HepG2 (cell line): ENCODE results near the gene C14orf180. TPM values are rescaled to one million over a fixed set of nuclear protein-coding genes. Genes with fewer than 3 reads are reported as not detected.

Source experiments
- ATAC-seq: fragments of 200-7000 bp; cut with Tn5 transposase; 3 replicates; pipeline ENCODE4 v1.9.1; 2020; ENCODE audit warnings: mild to moderate bottlenecking, moderate library complexity
- BruUV-seq: library from RNA; stranded (reverse); fragments of 400-500 nt; replicated peaks from 2 replicates; lab custom pipeline; 2021; lab: Mats Ljungman, UMichigan
- CTCF ChIA-PET: fragments of 300-600 bp; formaldehyde crosslinking; extraction: SDS; loops from one replicate; lab custom pipeline; 2021; ENCODE audit warnings: low total read pairs, inconsistent platforms, low intra/inter-chr PET ratio; lab: Yijun Ruan, JAX
- POLR2A ChIA-PET: fragments of 350-600 bp; sonication (Branson Sonifier 250); formaldehyde crosslinking; loops from one replicate; lab custom pipeline; 2020; ENCODE audit warnings: antibody characterized with exemption, inconsistent platforms; lab: Yijun Ruan, JAX
- DNase-seq: peaks from one replicate; pipeline ENCODE4 v3.0.0-alpha.2; 2015; ENCODE audit warnings: low spot score
- FAIRE-seq: peaks from 3 replicates; lab custom pipeline; 2011; peaks lifted over from hg19 to GRCh38; lab: Jason Lieb, UNC
- H2AFZ ChIP-seq: one replicate; pipeline ENCODE4 v1.6.1; 2011; ENCODE audit warnings: low read length, inconsistent platforms
- H3K27ac ChIP-seq: fragments of 300-600 bp; 3 replicates; pipeline ENCODE4 v1.8.0; 2011; ENCODE audit warnings: mixed run types, mild to moderate bottlenecking, mixed read lengths, low read length, inconsistent platforms; ENCODE audit not compliant: insufficient read depth; ENCODE audit errors: extremely low read length
- H3K27me3 ChIP-seq, 2 experiments: fragments of 200-600 bp in 1 of 2; 2 replicates in 1 of 2; 3 replicates in 1 of 2; pipeline versions ENCODE4 v1.6.0 to v1.8.0; 2011; ENCODE audit warnings: low read length in 2 of 2, mild to moderate bottlenecking in 2 of 2, moderate library complexity in 2 of 2, inconsistent platforms in 1 of 2; ENCODE audit not compliant: insufficient read depth in 2 of 2, control insufficient read depth in 1 of 2
- H3K36me3 ChIP-seq, 2 experiments: fragments of 200-600 bp in 1 of 2; replicated peaks in 1 of 2; 2 replicates in 1 of 2; 3 replicates in 1 of 2; pipeline versions ENCODE4 v1.5.1 to v1.8.0; 2011; ENCODE audit warnings: low read length in 2 of 2, inconsistent platforms in 1 of 2; ENCODE audit not compliant: insufficient read depth in 2 of 2, control insufficient read depth in 1 of 2
- H3K4me1 ChIP-seq: 2 replicates; pipeline ENCODE4 v1.5.1; 2012; ENCODE audit warnings: low read length, inconsistent platforms; ENCODE audit not compliant: insufficient read depth
- H3K4me2 ChIP-seq: 2 replicates; pipeline ENCODE4 v1.6.0; 2011; ENCODE audit warnings: low read depth, low read length, inconsistent platforms
- H3K4me3 ChIP-seq, 3 experiments: fragments of 200-600 bp in 1 of 3; sonication (generic), shearing (Covaris generic) in 1 of 3; replicated peaks in 1 of 3; 2 replicates each; pipeline ENCODE4 v1.5.1; 2011 to 2016; ENCODE audit warnings: low read length in 3 of 3, inconsistent platforms in 2 of 3, low read depth in 2 of 3, mild to moderate bottlenecking in 2 of 3, control low read depth in 1 of 3, mixed read lengths in 1 of 3; ENCODE audit not compliant: insufficient read depth in 1 of 3
- H3K79me2 ChIP-seq: one replicate; pipeline ENCODE4 v1.6.1; 2011; ENCODE audit warnings: low read length, inconsistent platforms; ENCODE audit not compliant: insufficient read depth
- H3K9ac ChIP-seq: 2 replicates; pipeline ENCODE4 v1.6.0; 2011; ENCODE audit warnings: mild to moderate bottlenecking, low read depth, low read length, inconsistent platforms; ENCODE audit not compliant: insufficient read depth
- H3K9me3 ChIP-seq: 2 replicates; pipeline ENCODE4 v1.5.1; 2012; ENCODE audit warnings: mild to moderate bottlenecking, low read length
- H4K20me1 ChIP-seq: 2 replicates; pipeline ENCODE4 v1.6.0; 2011; ENCODE audit warnings: inconsistent platforms, mild to moderate bottlenecking, low read length, moderate library complexity; ENCODE audit not compliant: insufficient read depth
- DPF2 ChIP-seq: sonication (generic); formaldehyde crosslinking; IDR thresholded peaks from 2 replicates; pipeline ENCODE4 v1.4.0; 2020; ENCODE audit warnings: mild to moderate bottlenecking, low read depth, missing genetic modification reagents, borderline replicate concordance
- E2F1 ChIP-seq: sonication (generic); formaldehyde crosslinking; IDR thresholded peaks from 2 replicates; pipeline ENCODE4 v1.5.0; 2020; ENCODE audit warnings: missing genetic modification reagents
- HOXA9 ChIP-seq: sonication (generic); formaldehyde crosslinking; IDR thresholded peaks from 2 replicates; pipeline ENCODE4 v1.8.1; 2022; ENCODE audit warnings: missing genetic modification reagents, mild to moderate bottlenecking, moderate library complexity, borderline replicate concordance
- NR2F1 ChIP-seq, 2 experiments: fragments of 450-650 bp in 1 of 2; formaldehyde crosslinking in 1 of 2; IDR thresholded peaks; 2 replicates each; pipeline versions ENCODE4 v1.5.0 to v1.6.1; 2016 to 2020; ENCODE audit warnings: mild to moderate bottlenecking in 1 of 2, missing compliant biosample characterization in 1 of 2, missing genetic modification reagents in 1 of 2, moderate library complexity in 1 of 2
- SAP130 ChIP-seq: IDR thresholded peaks from 2 replicates; pipeline ENCODE4 v1.6.1; 2016; ENCODE audit warnings: low read depth
- SIX1 ChIP-seq: sonication (generic); formaldehyde crosslinking; IDR thresholded peaks from 2 replicates; pipeline ENCODE4 v1.4.0; 2020; ENCODE audit warnings: missing genetic modification reagents, borderline replicate concordance
- SMARCC2 ChIP-seq: fragments of 450-650 bp; IDR thresholded peaks from 2 replicates; pipeline ENCODE4 v1.6.1; 2017; ENCODE audit warnings: antibody characterized with exemption, mild to moderate bottlenecking
- SNAPC4 ChIP-seq: sonication (generic); formaldehyde crosslinking; IDR thresholded peaks from 2 replicates; pipeline ENCODE4 v1.4.0; 2020; ENCODE audit warnings: mild to moderate bottlenecking, missing genetic modification reagents
- SNRNP70 ChIP-seq: fragments of 200-400 bp; formaldehyde crosslinking; IDR thresholded peaks from 2 replicates; pipeline ENCODE4 v1.6.1; 2017; ENCODE audit warnings: mild to moderate bottlenecking, low read depth, low read length, moderate library complexity
- ZGPAT ChIP-seq: IDR thresholded peaks from 2 replicates; pipeline ENCODE4 v1.6.1; 2016; ENCODE audit warnings: mild to moderate bottlenecking
- ZNF275 ChIP-seq: sonication (generic); formaldehyde crosslinking; IDR thresholded peaks from 2 replicates; pipeline ENCODE4 v1.8.0; 2022; ENCODE audit warnings: missing genetic modification reagents, mild to moderate bottlenecking, inconsistent platforms, borderline replicate concordance
- ZNF562 ChIP-seq: sonication (generic); formaldehyde crosslinking; IDR thresholded peaks from 2 replicates; pipeline ENCODE4 v1.8.0; 2022; ENCODE audit warnings: missing genetic modification reagents, borderline replicate concordance
- ZNF563 ChIP-seq: sonication (generic); formaldehyde crosslinking; IDR thresholded peaks from 2 replicates; pipeline ENCODE4 v1.8.0; 2022; ENCODE audit warnings: mild to moderate bottlenecking, moderate library complexity, missing genetic modification reagents
- WGBS: methylation state at CpG from one replicate; pipeline ENCODE4 v1.1.6; 2017; ENCODE audit warnings: low lambda C conversion rate; 5-methylcytosine and 5-hydroxymethylcytosine counted together
- in situ Hi-C: cut with HindIII; loops from 2 replicates; pipeline ENCODE4 v1.10.0; 2017; ENCODE audit warnings: low pct_unique_long_range_greater_than_20kb; ENCODE audit not compliant: extremely low pct_ligation_motif_present
- intact Hi-C: fragments of 100-400 bp; cut with micrococcal nuclease; formaldehyde crosslinking; loops from one replicate; pipeline ENCODE4 v1.10.0; 2022; ENCODE audit not compliant: unreplicated experiment
- polyA plus RNA-seq, 8 experiments: library from polyadenylated mRNA; depleted of rRNA in 3 of 8; stranded (reverse) in 7 of 8; unstranded in 1 of 8; fragments of >200 nt; fragmentation: Illumina TruSeq in 4 of 8; extraction: Trizol in 4 of 8; gene quantifications; 2 replicates each; pipeline versions ENCODE4 v1.2.1 to v1.2.3, GENCODE V29; 2011 to 2016; ENCODE audit warnings: low read depth in 4 of 8, missing spikeins in 1 of 8, mixed read lengths in 1 of 8; ENCODE audit not compliant: insufficient read depth in 1 of 8
- total RNA-seq, 5 experiments: library from RNA; depleted of rRNA; stranded (reverse); fragments of >200 nt; fragmentation: Illumina TruSeq; extraction: Trizol; gene quantifications; 2 replicates each; pipeline ENCODE4 v1.2.3, GENCODE V29; 2016; ENCODE audit warnings: low read depth in 1 of 5

The C14orf180 gene
- total and polyA plus RNA-seq, 2 of the 13 experiments (the other 11 are each of a cell fraction or from before 2014, with no cell fraction given) = not detected

GRCh38 chr14:104545942-104546501 is 33.5 kb upstream of the C14orf180 start (continued):
- TF ChIP-seq ZNF563 (CRISPR knock-in tag) = no peak
- no peak for TF ChIP-seq ZGPAT
- no peak for TF ChIP-seq NR2F1 (CRISPR knock-in tag; IDR thresholded peaks at IDR 0.05)

- Histone ChIP-seq H3K27ac (no peak overlapping the region), H3K9me3 (no peaks in the 10 kb centered on the region), H3K4me3 (no peak overlapping the region), H4K20me1 (peaks cover 3% of the 10 kb centered on the region; the same call in 1 of the 2 replicates), H3K4me1 (no peaks in the 10 kb centered on the region), H3K36me3 (no peaks in the 10 kb centered on the region), H2AFZ (no peak overlapping the region), H3K79me2 (no peaks in the 10 kb centered on the region), H3K4me2 (no peak overlapping the region), H3K27me3 (peaks cover 17 to 70% of the 10 kb centered on the region in 2 experiments), H3K9ac (no peak overlapping the region)
- POLR2A ChIA-PET = no interaction called here
- no peak for FAIRE-seq
- DNase-seq = no peak
- CTCF ChIA-PET = no interaction called here
- intact Hi-C loops = no loop called here
- in situ Hi-C loops = no loop called here
- ATAC-seq = no peak
- WGBS = 0% methylated on average over 3 of the region's 19 CpGs
- no TSS peak for BruUV-seq
- TF ChIP-seq HOXA9 (no peak), SNRNP70 (no peak), ZNF275 (CRISPR knock-in tag) (no peak), ZNF562 (CRISPR knock-in tag) (no peak), E2F1 (no peak), SAP130 (no peak), SIX1 (CRISPR knock-in tag) (no peak), DPF2 (CRISPR knock-in tag) (no peak), SMARCC2 (no peak), SNAPC4 (CRISPR knock-in tag) (no peak)
These were observed 32.8 kb upstream of the C14orf180 start for GRCh38 chr14:104546591-104547309.
